ENCODE results near the gene PIGU.

The PIGU gene

DNA sequence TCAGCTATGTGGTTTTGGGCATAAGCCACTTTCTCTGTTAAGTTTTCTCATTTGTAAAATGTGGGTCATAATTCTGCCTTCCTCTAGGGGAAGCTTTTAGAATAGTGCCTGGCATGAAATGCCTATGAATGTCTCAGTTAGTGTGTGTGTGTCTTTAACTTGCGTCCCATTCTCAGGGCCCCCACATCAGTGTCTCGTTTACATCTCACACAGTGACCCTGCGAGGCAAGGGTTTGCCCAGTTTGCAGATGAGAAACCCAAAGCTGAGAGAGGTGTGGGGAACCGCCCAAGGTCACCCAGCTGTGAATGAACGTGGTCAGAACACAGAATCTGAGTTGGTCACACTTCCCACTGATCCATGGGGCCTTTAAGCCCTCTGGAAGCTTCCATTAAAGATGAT lies 146.6 kb downstream of the PIGU start:
- peaks cover 5% of the 10 kb centered on the region for H3K79me2 ChIP-seq (ENCODE audit: control insufficient read depth, low read length)
- H3K9me2 ChIP-seq (replicated peaks; ENCODE audit: control insufficient read depth, low read length), result no peaks in the 10 kb centered on the region
- TF ChIP-seq, protein P1, sequence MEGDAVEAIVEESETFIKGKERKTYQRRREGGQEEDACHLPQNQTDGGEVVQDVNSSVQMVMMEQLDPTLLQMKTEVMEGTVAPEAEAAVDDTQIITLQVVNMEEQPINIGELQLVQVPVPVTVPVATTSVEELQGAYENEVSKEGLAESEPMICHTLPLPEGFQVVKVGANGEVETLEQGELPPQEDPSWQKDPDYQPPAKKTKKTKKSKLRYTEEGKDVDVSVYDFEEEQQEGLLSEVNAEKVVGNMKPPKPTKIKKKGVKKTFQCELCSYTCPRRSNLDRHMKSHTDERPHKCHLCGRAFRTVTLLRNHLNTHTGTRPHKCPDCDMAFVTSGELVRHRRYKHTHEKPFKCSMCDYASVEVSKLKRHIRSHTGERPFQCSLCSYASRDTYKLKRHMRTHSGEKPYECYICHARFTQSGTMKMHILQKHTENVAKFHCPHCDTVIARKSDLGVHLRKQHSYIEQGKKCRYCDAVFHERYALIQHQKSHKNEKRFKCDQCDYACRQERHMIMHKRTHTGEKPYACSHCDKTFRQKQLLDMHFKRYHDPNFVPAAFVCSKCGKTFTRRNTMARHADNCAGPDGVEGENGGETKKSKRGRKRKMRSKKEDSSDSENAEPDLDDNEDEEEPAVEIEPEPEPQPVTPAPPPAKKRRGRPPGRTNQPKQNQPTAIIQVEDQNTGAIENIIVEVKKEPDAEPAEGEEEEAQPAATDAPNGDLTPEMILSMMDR (IDR thresholded peaks at IDR 0.05; ENCODE audit: low read depth, low read length, poor library complexity, severe bottlenecking), result no peak
- TF ChIP-seq EZH2phosphoT487 (IDR thresholded peaks at IDR 0.05; ENCODE audit: borderline replicate concordance, low read length), result no peak
- H3F3A ChIP-seq (ENCODE audit: control insufficient read depth, insufficient read depth), result no peaks in the 10 kb centered on the region
- H4K20me1 ChIP-seq (ENCODE audit: control insufficient read depth, insufficient read depth, low read depth, low read length), result no peaks in the 10 kb centered on the region
- H3K36me3 ChIP-seq (ENCODE audit: control insufficient read depth, low read length), result peaks cover 74% of the 10 kb centered on the region
- no peak overlapping the region for H3K4me3 ChIP-seq (ENCODE audit: low read length)
- no peaks in the 10 kb centered on the region for H3K9me3 ChIP-seq (ENCODE audit: control insufficient read depth, insufficient read depth, low read length)
- H3K4me1 ChIP-seq (ENCODE audit: control insufficient read depth, low read length), result no peaks in the 10 kb centered on the region
- no peak overlapping the region for H3K27ac ChIP-seq (ENCODE audit: low read depth, low read length)
- no peaks in the 10 kb centered on the region for H3K27me3 ChIP-seq (ENCODE audit: control insufficient read depth, low read length)
- no peak overlapping the region for H3K4me2 ChIP-seq (ENCODE audit: low read length)

DNA sequence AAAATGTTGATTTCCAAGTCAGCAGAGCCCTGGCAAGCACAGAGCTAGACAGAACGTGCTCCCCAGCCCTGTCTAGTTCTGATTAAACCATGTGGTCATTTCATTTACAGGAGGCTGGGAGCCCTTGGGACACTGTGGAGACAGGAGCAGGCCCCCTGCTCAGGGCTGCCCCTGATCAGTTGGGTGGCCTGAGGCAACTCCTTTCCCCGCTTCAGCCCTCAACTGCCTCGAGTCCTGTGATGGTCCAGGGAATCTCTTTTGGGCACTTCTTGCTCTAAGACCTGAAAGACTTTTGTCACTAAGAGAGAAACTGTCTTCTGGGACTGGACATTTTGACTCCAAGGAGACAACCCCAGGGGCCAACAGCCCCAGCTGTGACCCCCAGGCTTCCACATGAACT lies 147.2 kb downstream of the PIGU start:
- no peak overlapping the region for H3K4me3 ChIP-seq (ENCODE audit: low read length)
- no peak overlapping the region for H3K27ac ChIP-seq (ENCODE audit: low read depth, low read length)
- H3F3A ChIP-seq (ENCODE audit: control insufficient read depth, insufficient read depth), result no peaks in the 10 kb centered on the region
- no peaks in the 10 kb centered on the region for H3K27me3 ChIP-seq (ENCODE audit: control insufficient read depth, low read length)
- H3K4me2 ChIP-seq (ENCODE audit: low read length), result no peak overlapping the region
- TF ChIP-seq, protein P1 (IDR thresholded peaks at IDR 0.05; ENCODE audit: low read depth, low read length, poor library complexity, severe bottlenecking), result no peak
- TF ChIP-seq EZH2phosphoT487 (IDR thresholded peaks at IDR 0.05; ENCODE audit: borderline replicate concordance, low read length), result no peak
- H3K9me3 ChIP-seq (ENCODE audit: control insufficient read depth, insufficient read depth, low read length), result no peaks in the 10 kb centered on the region
- no peaks in the 10 kb centered on the region for H3K4me1 ChIP-seq (ENCODE audit: control insufficient read depth, low read length)
- H4K20me1 ChIP-seq (ENCODE audit: control insufficient read depth, insufficient read depth, low read depth, low read length), result no peaks in the 10 kb centered on the region
- H3K36me3 ChIP-seq (ENCODE audit: control insufficient read depth, low read length), result peaks cover 75% of the 10 kb centered on the region
- H3K9me2 ChIP-seq (replicated peaks; ENCODE audit: control insufficient read depth, low read length), result no peaks in the 10 kb centered on the region
- peaks cover 11% of the 10 kb centered on the region for H3K79me2 ChIP-seq (ENCODE audit: control insufficient read depth, low read length)

DNA sequence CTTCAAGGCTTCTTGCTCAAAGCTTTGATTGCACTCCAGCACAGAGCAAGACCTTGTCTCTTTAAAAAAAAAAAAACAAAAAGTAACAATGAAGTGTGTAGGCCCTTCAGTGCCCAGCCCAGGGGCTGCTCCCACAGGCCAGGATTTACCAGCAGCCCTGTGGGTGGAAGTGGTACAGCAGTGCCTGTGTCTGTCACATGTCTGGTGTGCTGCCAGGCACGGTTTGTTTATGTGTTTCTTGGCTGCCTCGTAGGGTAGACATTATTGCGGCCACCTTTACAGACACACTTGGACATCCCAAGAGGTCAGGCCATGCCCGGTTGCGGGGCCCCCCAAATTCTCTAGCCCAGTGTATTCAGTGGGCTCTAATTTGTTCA lies 148.0 kb downstream of the PIGU start:
- Histone ChIP-seq H3K9me2 (replicated peaks; ENCODE audit: control insufficient read depth, low read length) (no peaks in the 10 kb centered on the region), H4K20me1 (ENCODE audit: control insufficient read depth, insufficient read depth, low read depth, low read length) (0 out of 2 replicates have a peak, but pooled peaks cover 5% of the 10 kb centered on the region), H3K79me2 (ENCODE audit: control insufficient read depth, low read length) (peaks cover 19% of the 10 kb centered on the region), H3K4me1 (ENCODE audit: control insufficient read depth, low read length) (no peaks in the 10 kb centered on the region), H3K9me3 (ENCODE audit: control insufficient read depth, insufficient read depth, low read length) (no peaks in the 10 kb centered on the region), H3K4me3 (ENCODE audit: low read length) (no peak overlapping the region), H3K4me2 (ENCODE audit: low read length) (no peak overlapping the region), H3K27me3 (ENCODE audit: control insufficient read depth, low read length) (no peaks in the 10 kb centered on the region), H3F3A (ENCODE audit: control insufficient read depth, insufficient read depth) (no peaks in the 10 kb centered on the region), H3K36me3 (ENCODE audit: control insufficient read depth, low read length) (peaks cover 72% of the 10 kb centered on the region), H3K27ac (ENCODE audit: low read depth, low read length) (no peak overlapping the region)
- TF ChIP-seq, protein P1 (IDR thresholded peaks at IDR 0.05; ENCODE audit: low read depth, low read length, poor library complexity, severe bottlenecking), result no peak
- no peak for TF ChIP-seq EZH2phosphoT487 (IDR thresholded peaks at IDR 0.05; ENCODE audit: borderline replicate concordance, low read length)

Data from DOHH2 (cell line).